ENCODE measurements around the gene SYNGR1.
"Not testable (repeated sequence)": the region's sequence is repeated elsewhere in the genome, so short reads cannot be mapped to it uniquely, and the experiment has no call there.

Gene SYNGR1

GRCh38 chr22:39353346-39353745, 3.6 kb downstream of the SYNGR1 start:
- H3K27me3 Mint-ChIP-seq (ENCODE audit: low read depth): peaks cover 1% of the 10 kb centered on the region
- TF ChIP-seq CTCF (IDR thresholded peaks at IDR 0.05; ENCODE audit: unreplicated experiment in 3 of 3): no peak
- peaks cover 11% of the 10 kb centered on the region for H3K4me1 Mint-ChIP-seq
- peak overlapping the region in 2 of 3 experiments; percentile 30 to 38 for H3K4me3 Mint-ChIP-seq
- no peak overlapping the region for H3K27ac Mint-ChIP-seq
- peaks cover under 1% of the 10 kb centered on the region for H3K36me3 Mint-ChIP-seq (ENCODE audit: low read depth)
- H3K9me3 Mint-ChIP-seq: no peaks in the 10 kb centered on the region

GRCh38 chr22:39355080-39355479, 5.3 kb downstream of the SYNGR1 start:
- H3K4me1 Mint-ChIP-seq: peaks cover 11% of the 10 kb centered on the region
- H3K27ac Mint-ChIP-seq: no peak overlapping the region
- H3K9me3 Mint-ChIP-seq: no peaks in the 10 kb centered on the region
- H3K36me3 Mint-ChIP-seq (ENCODE audit: low read depth): peaks cover 9% of the 10 kb centered on the region
- peaks cover 5% of the 10 kb centered on the region for H3K27me3 Mint-ChIP-seq (ENCODE audit: low read depth)
- TF ChIP-seq CTCF (IDR thresholded peaks at IDR 0.05; ENCODE audit: unreplicated experiment in 3 of 3): no peak
- no peak overlapping the region for H3K4me3 Mint-ChIP-seq

GRCh38 chr22:39355805-39356204, 6.0 kb downstream of the SYNGR1 start:
- not testable (repeated sequence) for H3K27ac Mint-ChIP-seq; H3K4me3 Mint-ChIP-seq; H3K9me3 Mint-ChIP-seq; H3K27me3 Mint-ChIP-seq (ENCODE audit: low read depth)
- Mint-ChIP-seq H3K36me3 (ENCODE audit: low read depth) (peaks cover 12% of the 10 kb centered on the region), H3K4me1 (peaks cover 11% of the 10 kb centered on the region)

GRCh38 chr22:39356464-39356863, 6.7 kb downstream of the SYNGR1 start:
- H3K27me3 Mint-ChIP-seq (ENCODE audit: low read depth): peaks cover 5% of the 10 kb centered on the region
- H3K36me3 Mint-ChIP-seq (ENCODE audit: low read depth): peaks cover 12% of the 10 kb centered on the region
- H3K9me3 Mint-ChIP-seq: no peaks in the 10 kb centered on the region

GRCh38 chr22:39357110-39358108, 7.6 kb downstream of the SYNGR1 start:
- H3K27me3 Mint-ChIP-seq (ENCODE audit: low read depth); H3K9me3 Mint-ChIP-seq; H3K4me1 Mint-ChIP-seq: not testable (repeated sequence)
- Mint-ChIP-seq H3K27ac (peak overlapping the region in 1 of 3 experiments; percentile 15), H3K4me3 (peak overlapping the region in 1 of 3 experiments; percentile 15), H3K36me3 (ENCODE audit: low read depth) (peaks cover 12% of the 10 kb centered on the region)

More at GRCh38 chr22:39356464-39356863, 6.7 kb downstream of the SYNGR1 start:
- peaks cover 5% of the 10 kb centered on the region for H3K4me1 Mint-ChIP-seq
- no peak overlapping the region for H3K4me3 Mint-ChIP-seq
- no peak for TF ChIP-seq CTCF (IDR thresholded peaks at IDR 0.05; ENCODE audit: unreplicated experiment in 3 of 3)
- H3K27ac Mint-ChIP-seq: no peak overlapping the region

GRCh38 chr22:39358197-39358596, 8.4 kb downstream of the SYNGR1 start:
- H3K9me3 Mint-ChIP-seq; H3K27me3 Mint-ChIP-seq (ENCODE audit: low read depth); H3K4me3 Mint-ChIP-seq; H3K4me1 Mint-ChIP-seq: not testable (repeated sequence)
- Mint-ChIP-seq H3K36me3 (ENCODE audit: low read depth) (peaks cover 12% of the 10 kb centered on the region), H3K27ac (peak overlapping the region in 1 of 3 experiments; percentile 57)

- H3K27me3 Mint-ChIP-seq (ENCODE audit: low read depth): peaks cover 8% of the 10 kb centered on the region
- H3K36me3 Mint-ChIP-seq (ENCODE audit: low read depth): peaks cover 12% of the 10 kb centered on the region
- H3K4me3 Mint-ChIP-seq: no peak overlapping the region
- H3K27ac Mint-ChIP-seq: no peak overlapping the region
- H3K9me3 Mint-ChIP-seq: no peaks in the 10 kb centered on the region
- no peak for TF ChIP-seq CTCF (IDR thresholded peaks at IDR 0.05; ENCODE audit: unreplicated experiment in 3 of 3)
- peaks cover 22% of the 10 kb centered on the region for H3K4me1 Mint-ChIP-seq
Observed at GRCh38 chr22:39359659-39360195, 9.9 kb downstream of the SYNGR1 start.

All from nephron (organoid).